ENCODE measurements around the gene SYP. TPM values are rescaled to one million over a fixed set of nuclear protein-coding genes. Genes with fewer than 3 reads are reported as not detected.

The SYP gene
- total and polyA plus RNA-seq, 9 donors = 0.69 to 3.3 (median 1.9) TPM

- H3K4me1 ChIP-seq (ENCODE audit: insufficient read depth) = no peaks in the 10 kb centered on the region
- H3K27ac ChIP-seq = no peak overlapping the region
- 42 to 52% (median 47%) methylated on average over 3 of the region's 3 CpGs for WGBS, 3 donors
- H3K9me3 ChIP-seq = no peaks in the 10 kb centered on the region
- TF ChIP-seq EP300 (IDR thresholded peaks at IDR 0.05) = no peak
- no peak for TF ChIP-seq POLR2A (IDR thresholded peaks at IDR 0.05)
- no peak for TF ChIP-seq CTCF (IDR thresholded peaks at IDR 0.05)
- intact Hi-C loops (cut with DNase I) = no loop called here
- DNase-seq = no peak
- H3K27me3 ChIP-seq = no peaks in the 10 kb centered on the region
- no peaks in the 10 kb centered on the region for H3K36me3 ChIP-seq
- no peak overlapping the region for H3K4me3 ChIP-seq
Observed at GRCh38 chrX:49203536-49203935, 3.5 kb upstream of the SYP start.

GRCh38 chrX:49202022-49202421, 2.0 kb upstream of the SYP start:
- no peaks in the 10 kb centered on the region for H3K9me3 ChIP-seq
- H3K36me3 ChIP-seq = no peaks in the 10 kb centered on the region
- intact Hi-C loops (cut with DNase I) = no loop called here
- DNase-seq = no peak
- no peaks in the 10 kb centered on the region for H3K27me3 ChIP-seq
- WGBS, 3 donors = 88 to 93% (median 92%) methylated on average over 2 of the region's 2 CpGs
- H3K4me3 ChIP-seq = no peak overlapping the region
- TF ChIP-seq EP300 (IDR thresholded peaks at IDR 0.05) (no peak), CTCF (IDR thresholded peaks at IDR 0.05) (no peak), POLR2A (IDR thresholded peaks at IDR 0.05) (no peak)
- H3K4me1 ChIP-seq (ENCODE audit: insufficient read depth) = no peaks in the 10 kb centered on the region
- no peak overlapping the region for H3K27ac ChIP-seq

- Histone ChIP-seq H3K27me3 (no peaks in the 10 kb centered on the region), H3K27ac (no peak overlapping the region), H3K4me3 (no peak overlapping the region), H3K4me1 (ENCODE audit: insufficient read depth) (no peaks in the 10 kb centered on the region), H3K9me3 (no peaks in the 10 kb centered on the region), H3K36me3 (no peaks in the 10 kb centered on the region)
- intact Hi-C loops (cut with DNase I) = no loop called here
- TF ChIP-seq EP300 (IDR thresholded peaks at IDR 0.05) (no peak), CTCF (IDR thresholded peaks at IDR 0.05) (no peak), POLR2A (IDR thresholded peaks at IDR 0.05) (no peak)
- WGBS, 3 donors = 42 to 52% (median 44%) methylated on average over 11 of the region's 11 CpGs
- DNase-seq = no peak
Observed at GRCh38 chrX:49199315-49199595, 738 bp downstream of the SYP start.

DNA sequence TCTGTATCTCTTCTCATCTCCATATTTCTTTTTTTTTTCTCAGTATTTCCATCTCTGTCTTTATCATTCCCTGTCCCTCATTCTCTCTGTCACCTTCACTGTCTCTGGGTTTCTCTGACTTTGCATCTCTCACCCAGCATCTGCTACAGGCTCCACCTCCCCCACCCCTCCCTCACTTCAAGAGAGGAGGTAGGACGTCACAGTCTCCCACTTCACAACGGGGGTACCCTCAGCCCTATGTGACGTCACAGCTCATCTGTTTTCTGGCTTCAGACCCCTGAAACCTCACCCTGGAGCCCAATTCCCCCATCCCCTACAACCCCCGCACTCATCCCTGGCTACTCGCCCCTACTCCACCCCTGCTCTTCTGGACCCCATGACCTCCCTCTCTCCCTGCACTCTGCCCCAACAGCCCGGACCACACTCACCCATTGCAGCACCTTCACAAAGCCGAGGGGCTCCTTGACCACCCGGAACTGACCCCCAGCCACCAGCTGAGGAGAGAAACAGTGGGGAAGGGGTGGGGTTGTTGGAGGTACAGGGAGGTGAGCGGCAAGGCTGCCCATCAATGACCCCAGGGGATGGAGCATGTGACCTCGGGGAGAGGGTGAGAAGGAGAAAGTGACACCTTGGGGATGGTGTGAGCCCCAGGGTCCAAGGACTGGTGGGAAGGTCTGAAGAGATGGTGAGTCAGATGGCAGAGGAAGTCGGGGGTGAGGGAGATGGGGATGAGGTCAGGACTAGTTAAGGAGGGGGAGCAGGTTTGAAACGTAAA, 1.3 kb downstream of the SYP start:
- no peak for TF ChIP-seq CTCF (IDR thresholded peaks at IDR 0.05)
- TF ChIP-seq EP300 (IDR thresholded peaks at IDR 0.05) = no peak
- TF ChIP-seq POLR2A (IDR thresholded peaks at IDR 0.05) = no peak
- DNase-seq = no peak
- intact Hi-C loops (cut with DNase I) = no loop called here
- Histone ChIP-seq H3K4me3 (no peak overlapping the region), H3K9me3 (no peaks in the 10 kb centered on the region), H3K27ac (no peak overlapping the region), H3K4me1 (ENCODE audit: insufficient read depth) (no peaks in the 10 kb centered on the region), H3K36me3 (no peaks in the 10 kb centered on the region), H3K27me3 (no peaks in the 10 kb centered on the region)
- WGBS, 3 donors = 40 to 45% (median 41%) methylated on average over 12 of the region's 12 CpGs

All from ovary (tissue), 9 donors.